CD4-positive, alpha-beta T cell treated with Interleukin-4 for 1 hour (primary cell): ENCODE measurements around the gene NPR1.
"Not testable (repeated sequence)": the region's sequence is repeated elsewhere in the genome, so short reads cannot be mapped to it uniquely, and the experiment has no call there.

ENCODE experiments used
- DNase-seq, 2 donors: peaks; one replicate each; pipeline ENCODE4 v3.0.0-alpha.2; 2020 to 2022

NPR1 gene

DNA sequence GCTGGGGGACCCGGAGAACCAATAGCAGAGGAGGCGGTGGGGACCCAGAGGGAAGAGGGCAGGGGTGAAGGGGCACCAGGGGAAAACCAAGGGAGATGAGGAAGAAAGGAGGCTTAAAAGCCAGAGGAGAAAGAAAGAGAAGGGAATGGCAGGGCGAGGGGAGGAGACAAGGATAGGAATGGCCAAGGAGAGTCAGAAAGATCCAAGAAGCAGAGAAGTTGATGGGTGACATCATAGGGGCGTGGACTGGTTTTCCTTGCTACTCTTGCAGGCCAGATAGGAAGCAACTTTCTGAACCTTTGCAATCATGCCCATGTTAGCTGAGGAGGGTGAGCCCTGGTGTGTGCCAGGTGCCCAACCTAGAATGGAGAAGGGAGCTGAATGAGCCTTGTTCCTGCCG lies 5.4 kb downstream of the NPR1 start:
- no peak for DNase-seq

DNA sequence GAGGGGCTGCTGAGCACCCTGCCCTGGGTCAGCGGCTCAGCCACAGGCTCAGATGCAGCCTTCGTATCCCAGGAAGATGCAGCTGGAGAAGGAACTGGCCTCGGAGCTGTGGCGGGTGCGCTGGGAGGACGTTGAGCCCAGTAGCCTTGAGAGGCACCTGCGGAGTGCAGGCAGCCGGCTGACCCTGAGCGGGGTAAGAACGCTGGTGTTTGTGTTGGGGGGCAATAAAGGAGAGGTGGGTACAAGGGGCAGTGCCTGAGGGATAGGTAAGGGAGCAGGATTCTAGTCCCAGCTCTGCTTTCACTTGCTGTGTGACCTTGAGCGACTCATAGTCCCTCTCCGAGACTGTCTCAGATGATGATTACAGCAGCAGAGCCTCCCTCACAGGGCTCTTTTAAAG lies 6.4 kb downstream of the NPR1 start:
- DNase-seq, result no peak

GRCh38 chr1:153685544-153686340 lies 7.3 kb downstream of the NPR1 start:
- no peak for DNase-seq

DNA sequence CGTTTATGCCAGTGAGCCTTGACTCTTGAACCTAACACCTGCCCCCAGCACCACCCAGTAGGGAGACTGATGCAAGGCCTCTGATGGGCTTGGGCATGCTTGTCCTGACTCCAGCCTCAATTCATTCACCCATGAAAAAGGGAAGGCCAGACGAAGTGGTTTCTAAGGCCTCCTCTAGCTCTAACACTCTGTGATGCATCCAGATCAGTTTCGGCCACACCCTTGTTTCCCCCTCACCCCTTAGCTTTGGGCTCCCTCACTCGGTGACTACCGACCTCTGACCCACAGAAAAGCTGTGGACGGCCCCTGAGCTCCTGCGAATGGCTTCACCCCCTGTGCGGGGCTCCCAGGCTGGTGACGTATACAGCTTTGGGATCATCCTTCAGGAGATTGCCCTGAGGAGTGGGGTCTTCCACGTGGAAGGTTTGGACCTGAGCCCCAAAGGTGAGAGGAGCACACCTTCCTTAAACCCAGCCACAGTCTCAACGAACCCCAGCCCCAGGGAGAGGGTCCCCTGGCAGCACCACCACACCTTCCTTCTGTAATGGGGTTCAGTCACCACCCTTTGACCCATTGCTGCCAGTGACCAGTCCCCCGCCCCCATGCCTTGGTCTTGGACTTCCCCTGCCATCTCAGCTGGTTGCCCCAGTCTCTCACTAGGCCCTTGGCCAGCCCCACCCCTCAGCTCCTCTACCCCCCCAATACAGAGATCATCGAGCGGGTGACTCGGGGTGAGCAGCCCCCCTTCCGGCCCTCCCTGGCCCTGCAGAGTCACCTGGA lies 9.0 kb downstream of the NPR1 start:
- DNase-seq, result no peak

- DNase-seq, result no peak
Measured at GRCh38 chr1:153688276-153688675, 9.8 kb downstream of the NPR1 start.

GRCh38 chr1:153688736-153689328 lies 10.3 kb downstream of the NPR1 start:
- no peak for DNase-seq

- DNase-seq, result no peak
Measured at GRCh38 chr1:153693466-153693865, 15.0 kb downstream of the NPR1 start.

GRCh38 chr1:153696741-153697140 lies 18.3 kb downstream of the NPR1 start:
- DNase-seq, result no peak

- DNase-seq, result no peak
Measured at GRCh38 chr1:153697191-153698019, 18.9 kb downstream of the NPR1 start.

DNA sequence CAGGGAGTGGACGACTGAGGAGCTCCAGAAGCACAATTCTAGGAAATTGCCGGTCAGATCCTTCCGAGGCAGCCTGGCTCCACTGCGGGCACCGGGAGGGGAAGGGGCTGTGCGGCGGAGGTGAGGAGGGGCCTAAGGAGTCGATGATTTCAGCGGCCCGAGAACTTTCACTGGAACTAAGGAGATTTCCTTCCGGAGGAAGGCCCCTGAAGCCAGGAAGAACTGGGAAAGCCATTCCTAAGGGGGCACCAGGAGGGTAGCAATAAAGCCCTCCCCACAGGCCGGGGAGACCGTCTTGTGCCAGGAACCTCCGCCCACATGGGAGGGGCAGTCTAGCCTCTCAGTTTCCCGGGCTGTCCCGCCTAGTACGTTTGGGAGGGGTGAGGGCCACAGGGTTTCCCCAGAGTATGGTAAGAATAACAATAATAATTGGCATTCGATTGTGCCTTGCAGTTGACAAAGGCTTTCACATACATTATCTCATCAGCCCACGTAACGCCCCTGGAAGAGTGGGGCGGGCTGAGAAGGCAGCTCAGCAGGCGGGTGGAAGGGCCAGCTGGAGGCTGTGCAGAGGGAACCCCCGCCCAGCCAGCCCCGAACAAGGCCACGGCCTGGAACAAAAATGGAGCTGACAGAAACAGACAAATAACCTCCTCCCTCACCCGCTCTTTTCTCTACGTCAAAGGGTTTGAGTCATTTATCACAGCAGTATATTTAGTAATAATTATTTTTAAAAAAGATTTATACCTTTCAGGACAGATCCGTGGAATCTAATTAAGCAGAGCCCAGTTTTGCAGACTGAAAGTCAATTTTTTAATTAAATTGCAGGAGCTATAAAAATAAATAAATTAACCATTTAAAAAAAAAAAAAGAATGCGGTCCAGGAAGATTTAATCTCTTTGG lies 19.8 kb downstream of the NPR1 start:
- no peak for DNase-seq

- no peak for DNase-seq
Measured at GRCh38 chr1:153698923-153699714, 20.6 kb downstream of the NPR1 start.

DNA sequence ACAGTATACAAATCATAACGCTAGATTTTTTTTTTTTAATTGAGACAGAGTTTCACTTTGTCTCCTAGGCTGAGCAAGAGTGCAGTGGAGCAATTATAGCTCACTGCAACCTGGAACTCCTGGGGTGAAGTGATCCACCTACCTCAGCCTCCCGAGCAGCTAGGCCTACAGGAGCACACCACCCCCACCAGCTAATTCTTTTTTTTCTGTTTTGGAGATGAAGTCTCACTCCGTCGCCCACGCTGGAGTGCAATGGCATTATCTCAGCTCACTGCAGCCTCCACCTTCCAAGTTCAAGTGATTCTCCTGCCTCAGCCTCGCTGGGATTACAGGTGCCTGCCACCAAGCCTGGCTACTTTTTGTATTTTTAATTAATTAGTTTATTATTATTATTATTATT lies 21.3 kb downstream of the NPR1 start:
- no peak for DNase-seq

DNA sequence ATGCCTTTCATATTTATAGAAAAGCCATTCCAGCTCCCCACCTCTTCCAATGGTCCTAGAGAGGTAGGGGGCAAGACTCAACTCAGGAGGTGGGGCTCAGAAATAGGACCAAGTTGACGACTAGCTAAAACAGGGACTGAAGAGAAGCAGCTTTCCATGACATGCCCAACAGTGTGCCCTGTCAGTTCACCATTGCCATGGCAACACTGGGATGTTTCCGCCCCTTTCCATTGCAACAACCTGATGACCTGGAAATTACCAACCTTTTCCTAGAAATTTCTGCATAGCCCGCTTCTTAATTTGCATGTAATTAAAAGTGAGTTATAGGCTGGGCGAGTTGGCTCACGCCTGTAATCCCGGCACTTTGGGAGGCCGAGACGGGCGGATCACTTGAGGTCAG lies 27.0 kb downstream of the NPR1 start:
- DNase-seq, result no peak

- no peak for DNase-seq
Measured at GRCh38 chr1:153711026-153711425, 32.5 kb downstream of the NPR1 start.

- DNase-seq, result not testable (repeated sequence)
Measured at GRCh38 chr1:153716211-153716610, 37.7 kb downstream of the NPR1 start.

GRCh38 chr1:153717330-153717729 lies 38.8 kb downstream of the NPR1 start:
- no peak for DNase-seq

GRCh38 chr1:153723687-153724086 lies 45.2 kb downstream of the NPR1 start:
- DNase-seq, result no peak

DNA sequence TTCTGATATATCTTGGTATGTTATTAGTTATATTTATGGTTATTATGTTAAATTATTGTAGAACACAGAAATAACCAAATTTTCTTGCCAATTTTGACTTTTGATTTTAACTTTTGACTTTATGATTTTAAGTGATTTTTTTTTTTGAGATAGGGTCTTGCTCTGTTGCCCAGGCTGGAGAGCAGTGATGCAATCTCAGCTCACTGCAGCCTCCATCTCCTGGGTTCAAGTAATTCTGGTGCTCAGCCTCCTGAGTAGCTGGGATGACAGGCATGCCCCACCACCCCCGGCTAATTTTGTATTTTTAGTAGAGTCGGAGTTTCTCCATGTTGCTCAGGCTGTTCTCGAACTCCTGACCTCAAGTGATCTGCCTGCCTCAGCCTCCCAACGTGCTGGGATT lies 46.1 kb downstream of the NPR1 start:
- DNase-seq, result not testable (repeated sequence)

GRCh38 chr1:153727463-153728304 lies 49.2 kb downstream of the NPR1 start, which contains the start of gene INTS3:
Gene INTS3, plus strand, starts transcription at chr1:153728050. Its CDS starts 585 bp downstream, at chr1:153728635.
- peak; percentile 100 for DNase-seq
